ENCODE results near the gene RBM19. TPM values are rescaled to one million over a fixed set of nuclear protein-coding genes. Genes with fewer than 3 reads are reported as not detected.

Gene RBM19
- total and polyA plus RNA-seq, 10 donors = 13.6 to 46.7 (median 34.5) TPM

DNA sequence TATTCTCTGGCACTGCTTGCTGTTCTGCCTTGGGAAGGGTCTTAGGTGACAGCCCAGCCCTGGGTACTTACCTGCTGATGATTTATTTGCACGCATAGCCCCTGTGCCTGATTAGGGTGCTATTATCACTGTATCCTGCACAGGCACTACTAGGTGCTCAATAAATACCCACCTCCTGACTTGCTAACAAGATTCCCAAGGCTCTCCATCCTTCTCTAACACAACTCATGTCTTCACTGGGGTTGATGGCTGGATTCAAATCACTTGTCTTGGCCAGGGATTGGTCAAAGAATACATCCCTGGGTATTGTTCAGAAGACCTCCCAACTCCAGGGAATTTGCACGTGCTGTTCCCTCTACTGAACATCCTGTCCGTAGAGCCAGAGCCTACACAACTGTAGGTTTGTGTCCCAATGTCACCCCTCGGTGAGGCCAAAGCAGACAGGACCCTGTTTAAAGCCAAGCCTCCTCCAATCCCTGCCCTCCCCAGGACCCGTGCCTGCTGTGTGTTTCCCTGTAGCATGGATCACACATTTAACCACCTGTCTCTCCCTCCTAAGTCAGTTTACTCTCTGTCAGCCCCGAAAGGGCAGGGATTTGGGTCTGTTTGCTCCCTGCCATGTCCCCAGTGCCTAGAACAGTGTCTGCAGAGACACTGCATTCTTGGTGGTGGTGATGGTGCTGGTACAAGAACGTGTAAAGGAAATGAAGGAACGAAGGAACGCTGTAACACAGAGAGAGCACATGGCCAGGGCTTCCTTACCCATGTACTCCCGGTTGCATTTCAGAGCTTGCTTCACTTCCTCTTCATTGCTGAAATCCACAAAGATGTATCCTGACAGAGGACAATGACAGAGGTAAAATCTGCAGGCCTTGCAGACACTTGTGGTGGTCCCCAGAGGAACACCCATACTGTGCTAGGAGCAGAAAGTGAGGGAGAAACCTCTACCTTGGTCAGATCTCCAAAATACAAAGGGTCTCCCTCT, 16.5 kb downstream of the RBM19 start:
- Histone ChIP-seq H3K9me3 (no peaks in the 10 kb centered on the region), H3K27me3 (replicated peaks in 1 of 7) (no peaks in the 10 kb centered on the region), H3K4me1 (no peaks in the 10 kb centered on the region), H3K4me3 (no peak overlapping the region), H3K27ac (no peak overlapping the region), H3K36me3 (peaks cover 15 to 100% (median 95%) of the 10 kb centered on the region in 6 donors)
- WGBS, 5 donors = 70 to 87% (median 82%) methylated on average over 10 of the region's 10 CpGs
- no peak for DNase-seq
- TF ChIP-seq, protein P1, sequence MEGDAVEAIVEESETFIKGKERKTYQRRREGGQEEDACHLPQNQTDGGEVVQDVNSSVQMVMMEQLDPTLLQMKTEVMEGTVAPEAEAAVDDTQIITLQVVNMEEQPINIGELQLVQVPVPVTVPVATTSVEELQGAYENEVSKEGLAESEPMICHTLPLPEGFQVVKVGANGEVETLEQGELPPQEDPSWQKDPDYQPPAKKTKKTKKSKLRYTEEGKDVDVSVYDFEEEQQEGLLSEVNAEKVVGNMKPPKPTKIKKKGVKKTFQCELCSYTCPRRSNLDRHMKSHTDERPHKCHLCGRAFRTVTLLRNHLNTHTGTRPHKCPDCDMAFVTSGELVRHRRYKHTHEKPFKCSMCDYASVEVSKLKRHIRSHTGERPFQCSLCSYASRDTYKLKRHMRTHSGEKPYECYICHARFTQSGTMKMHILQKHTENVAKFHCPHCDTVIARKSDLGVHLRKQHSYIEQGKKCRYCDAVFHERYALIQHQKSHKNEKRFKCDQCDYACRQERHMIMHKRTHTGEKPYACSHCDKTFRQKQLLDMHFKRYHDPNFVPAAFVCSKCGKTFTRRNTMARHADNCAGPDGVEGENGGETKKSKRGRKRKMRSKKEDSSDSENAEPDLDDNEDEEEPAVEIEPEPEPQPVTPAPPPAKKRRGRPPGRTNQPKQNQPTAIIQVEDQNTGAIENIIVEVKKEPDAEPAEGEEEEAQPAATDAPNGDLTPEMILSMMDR (IDR thresholded peaks at IDR 0.05 in 8 of 11, conservative IDR thresholded peaks at IDR 0.05 in 3 of 11) = no peak
- TF ChIP-seq POLR2A (IDR thresholded peaks at IDR 0.05) (no peak), POLR2AphosphoS5 (IDR thresholded peaks at IDR 0.05) (no peak)
- intact Hi-C loops (cut with DNase I; ENCODE audit: low total_unique reads) = no loop called here

DNA sequence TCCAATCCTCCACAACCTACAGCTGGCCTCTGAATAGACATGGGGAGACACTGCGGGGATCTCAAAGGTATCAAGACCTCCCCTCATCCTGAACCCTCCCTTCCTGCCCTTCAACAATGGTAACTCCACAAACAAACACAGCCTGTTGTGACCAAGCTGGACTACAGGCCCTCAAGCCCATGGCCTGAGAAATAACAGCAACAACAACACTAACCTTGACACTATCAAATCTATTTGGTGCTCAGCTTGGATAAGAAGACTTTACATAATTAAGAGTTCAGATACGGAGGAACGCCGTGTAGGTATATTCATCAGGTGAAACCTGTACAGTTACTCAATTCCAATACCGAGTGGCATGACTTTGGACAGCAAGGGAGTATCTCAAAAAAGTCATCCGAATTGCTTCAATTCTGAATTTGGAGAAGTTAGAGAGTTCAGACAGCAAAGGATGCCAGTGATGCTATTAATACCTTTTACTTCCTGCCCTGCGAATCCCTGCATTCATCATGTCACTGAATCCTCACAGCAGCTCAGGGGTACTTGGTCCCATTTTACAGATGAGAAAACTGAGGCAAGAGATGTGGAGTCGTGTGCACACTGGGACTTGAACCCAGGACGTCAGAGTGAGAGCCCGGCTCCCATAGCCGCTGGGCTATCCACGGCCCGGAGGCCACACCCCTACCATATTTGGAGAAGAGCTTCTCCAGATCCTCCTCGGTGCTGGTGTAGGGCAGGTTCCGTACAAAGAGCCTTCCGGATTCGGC, 17.8 kb downstream of the RBM19 start:
- no peaks in the 10 kb centered on the region for H3K27me3 ChIP-seq (replicated peaks in 1 of 7)
- no peak overlapping the region for H3K4me3 ChIP-seq
- no peak for TF ChIP-seq POLR2A (IDR thresholded peaks at IDR 0.05)
- TF ChIP-seq POLR2AphosphoS5 (IDR thresholded peaks at IDR 0.05) = no peak
- TF ChIP-seq, protein P1 (IDR thresholded peaks at IDR 0.05 in 8 of 11, conservative IDR thresholded peaks at IDR 0.05 in 3 of 11) = no peak
- intact Hi-C loops (cut with DNase I; ENCODE audit: low total_unique reads) = no loop called here
- 89 to 95% (median 93%) methylated on average over 17 of the region's 17 CpGs for WGBS, 5 donors
- H3K27ac ChIP-seq = no peak overlapping the region
- H3K36me3 ChIP-seq = peaks cover 11 to 100% (median 94%) of the 10 kb centered on the region in 6 donors
- no peaks in the 10 kb centered on the region for H3K9me3 ChIP-seq
- no peak for DNase-seq
- no peaks in the 10 kb centered on the region for H3K4me1 ChIP-seq

DNA sequence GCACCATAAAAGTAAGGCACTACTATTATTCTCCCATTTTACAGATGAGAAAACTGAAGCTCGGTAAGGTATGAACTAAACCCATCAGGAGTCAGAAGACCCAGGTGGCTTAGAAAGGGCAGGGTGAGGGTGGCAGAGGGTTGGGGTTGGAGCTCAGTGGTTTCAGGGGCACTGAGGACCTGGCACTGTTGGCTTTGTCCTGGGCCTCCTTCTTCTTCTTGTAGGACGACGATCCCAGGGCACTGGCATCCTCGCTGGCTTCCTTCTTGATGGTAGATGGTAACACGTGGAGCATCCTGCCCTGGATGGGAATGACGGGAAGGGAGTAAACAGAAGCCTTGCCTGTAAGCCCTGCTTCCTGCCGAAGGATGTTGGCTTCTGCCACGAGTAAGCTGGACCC, 19.9 kb downstream of the RBM19 start:
- Histone ChIP-seq H3K27me3 (replicated peaks in 1 of 7) (no peaks in the 10 kb centered on the region), H3K36me3 (peaks cover 8 to 100% (median 98%) of the 10 kb centered on the region in 6 donors), H3K27ac (no peak overlapping the region), H3K9me3 (no peaks in the 10 kb centered on the region), H3K4me3 (no peak overlapping the region), H3K4me1 (no peaks in the 10 kb centered on the region)
- 93 to 97% (median 96%) methylated on average over 8 of the region's 8 CpGs for WGBS, 5 donors
- no peak for DNase-seq
- intact Hi-C loops (cut with DNase I; ENCODE audit: low total_unique reads) = no loop called here
- no peak for TF ChIP-seq POLR2A (IDR thresholded peaks at IDR 0.05)
- no peak for TF ChIP-seq POLR2AphosphoS5 (IDR thresholded peaks at IDR 0.05)

DNA sequence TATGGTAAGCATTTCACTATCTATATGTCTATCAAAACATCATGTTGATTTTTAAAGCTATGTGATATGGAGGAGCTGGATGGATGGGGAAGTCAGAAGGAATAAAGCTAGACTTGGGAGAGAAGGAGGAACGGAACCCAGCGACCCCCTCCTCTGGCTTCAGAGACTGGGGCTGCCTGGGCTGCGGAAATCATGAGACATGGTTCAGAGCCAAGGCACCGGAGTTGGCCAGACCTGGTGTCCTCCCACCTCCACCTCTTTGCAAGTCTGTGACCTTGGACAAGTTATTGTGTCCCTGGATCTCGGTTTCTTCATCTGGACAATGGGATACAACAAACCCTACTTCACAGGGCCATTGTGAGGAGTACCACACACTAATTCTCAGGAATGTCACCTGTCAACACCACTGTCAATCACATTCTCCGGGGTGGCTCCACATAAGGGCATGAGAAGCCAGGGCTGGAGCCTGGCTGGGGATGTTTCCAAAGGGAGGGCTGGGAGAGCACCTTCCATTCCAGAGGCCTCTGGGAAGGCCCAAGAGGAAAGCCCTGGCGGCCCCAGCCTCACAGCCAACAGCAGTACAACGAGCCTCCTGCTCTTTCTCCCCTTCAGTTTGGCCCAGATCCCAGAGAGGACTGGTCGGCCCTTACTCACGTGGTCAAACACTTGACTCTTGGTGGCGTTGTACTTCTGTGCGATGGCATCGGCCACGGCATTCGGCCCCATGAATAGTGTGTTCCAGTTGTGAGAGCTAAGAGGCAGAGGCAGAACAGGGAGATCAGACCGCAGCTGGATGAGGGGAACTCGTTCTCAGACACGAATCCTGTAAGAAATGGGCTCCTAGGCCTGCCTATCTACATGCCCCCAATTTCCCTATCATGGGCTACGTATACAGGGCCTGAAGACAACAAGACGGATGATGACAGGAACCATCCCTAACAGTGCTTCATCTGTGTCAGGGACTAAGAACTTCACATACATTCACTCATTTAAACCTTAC, 20.7 kb downstream of the RBM19 start:
- no peaks in the 10 kb centered on the region for H3K27me3 ChIP-seq (replicated peaks in 1 of 7)
- 92 to 96% (median 94%) methylated on average over 19 to 20 of the region's 20 CpGs for WGBS, 5 donors
- no peaks in the 10 kb centered on the region for H3K9me3 ChIP-seq
- no peaks in the 10 kb centered on the region for H3K4me1 ChIP-seq
- no peak overlapping the region for H3K4me3 ChIP-seq
- H3K27ac ChIP-seq = no peak overlapping the region
- no peak for DNase-seq
- TF ChIP-seq POLR2AphosphoS5 (IDR thresholded peaks at IDR 0.05) (no peak), POLR2A (IDR thresholded peaks at IDR 0.05) (no peak)
- TF ChIP-seq, protein P1 (IDR thresholded peaks at IDR 0.05 in 8 of 11, conservative IDR thresholded peaks at IDR 0.05 in 3 of 11) = no peak
- intact Hi-C loops (cut with DNase I; ENCODE audit: low total_unique reads) = no loop called here
- peaks cover 8 to 100% (median 99%) of the 10 kb centered on the region in 6 donors for H3K36me3 ChIP-seq
